Measurements from ENCODE around the gene ELOVL7. TPM values are rescaled to one million over a fixed set of nuclear protein-coding genes. Genes with fewer than 3 reads are reported as not detected.

ELOVL7 gene
- total and polyA plus RNA-seq, 10 donors: 0.43 to 8.1 (median 2.1) TPM

GRCh38 chr5:60805463-60805862, 38.6 kb downstream of the ELOVL7 start:
- no peak overlapping the region for H3K27ac ChIP-seq
- intact Hi-C loops (cut with DNase I; ENCODE audit: low total_unique reads): no loop called here
- no peaks in the 10 kb centered on the region for H3K36me3 ChIP-seq
- H3K4me1 ChIP-seq: no peaks in the 10 kb centered on the region
- H3K27me3 ChIP-seq (replicated peaks in 1 of 7): no peaks in the 10 kb centered on the region
- no peak overlapping the region for H3K4me3 ChIP-seq
- peaks cover 0 to 4% (median 0%) of the 10 kb centered on the region in 8 donors for H3K9me3 ChIP-seq
- TF ChIP-seq CTCF (IDR thresholded peaks at IDR 0.05 in 8 of 11, conservative IDR thresholded peaks at IDR 0.05 in 3 of 11) (no peak), POLR2AphosphoS5 (IDR thresholded peaks at IDR 0.05) (no peak), POLR2A (IDR thresholded peaks at IDR 0.05) (no peak)
- DNase-seq: no peak

GRCh38 chr5:60803712-60804111, 40.4 kb downstream of the ELOVL7 start:
- 72 to 78% (median 73%) methylated on average over 2 of the region's 2 CpGs for WGBS, 5 donors

GRCh38 chr5:60802986-60803385, 41.1 kb downstream of the ELOVL7 start:
- Histone ChIP-seq H3K4me1 (no peaks in the 10 kb centered on the region), H3K27me3 (replicated peaks in 1 of 7) (no peaks in the 10 kb centered on the region), H3K36me3 (no peaks in the 10 kb centered on the region), H3K9me3 (peaks cover 0 to 4% (median 0%) of the 10 kb centered on the region in 8 donors), H3K27ac (no peak overlapping the region), H3K4me3 (no peak overlapping the region)
- intact Hi-C loops (cut with DNase I; ENCODE audit: low total_unique reads): no loop called here
- WGBS, 5 donors: 82 to 93% (median 90%) methylated on average over 1 of the region's 1 CpG
- no peak for DNase-seq
- TF ChIP-seq POLR2A (IDR thresholded peaks at IDR 0.05) (no peak), CTCF (IDR thresholded peaks at IDR 0.05 in 8 of 11, conservative IDR thresholded peaks at IDR 0.05 in 3 of 11) (no peak), POLR2AphosphoS5 (IDR thresholded peaks at IDR 0.05) (no peak)

More at GRCh38 chr5:60803712-60804111, 40.4 kb downstream of the ELOVL7 start:
- no peaks in the 10 kb centered on the region for H3K36me3 ChIP-seq
- H3K9me3 ChIP-seq: peaks cover 0 to 4% (median 0%) of the 10 kb centered on the region in 8 donors
- H3K4me3 ChIP-seq: no peak overlapping the region
- no peak overlapping the region for H3K27ac ChIP-seq
- no peaks in the 10 kb centered on the region for H3K4me1 ChIP-seq
- TF ChIP-seq POLR2AphosphoS5 (IDR thresholded peaks at IDR 0.05) (no peak), CTCF (IDR thresholded peaks at IDR 0.05 in 8 of 11, conservative IDR thresholded peaks at IDR 0.05 in 3 of 11) (no peak)
- intact Hi-C loops (cut with DNase I; ENCODE audit: low total_unique reads): no loop called here
- DNase-seq: no peak
- H3K27me3 ChIP-seq (replicated peaks in 1 of 7): no peaks in the 10 kb centered on the region

- intact Hi-C loops (cut with DNase I; ENCODE audit: low total_unique reads): no loop called here
- WGBS, 5 donors: 83 to 94% (median 92%) methylated on average over 2 of the region's 2 CpGs
- H3K36me3 ChIP-seq: no peaks in the 10 kb centered on the region
- H3K4me1 ChIP-seq: no peaks in the 10 kb centered on the region
- TF ChIP-seq POLR2AphosphoS5 (IDR thresholded peaks at IDR 0.05): no peak
- no peak for TF ChIP-seq POLR2A (IDR thresholded peaks at IDR 0.05)
- TF ChIP-seq CTCF (IDR thresholded peaks at IDR 0.05 in 8 of 11, conservative IDR thresholded peaks at IDR 0.05 in 3 of 11): no peak
- no peaks in the 10 kb centered on the region for H3K27me3 ChIP-seq (replicated peaks in 1 of 7)
- H3K27ac ChIP-seq: no peak overlapping the region
- no peak overlapping the region for H3K4me3 ChIP-seq
- DNase-seq: no peak
- peaks cover 0 to 2% (median 0%) of the 10 kb centered on the region in 8 donors for H3K9me3 ChIP-seq
Measured at GRCh38 chr5:60802226-60802625, 41.8 kb downstream of the ELOVL7 start.
